BJ (cell line): ENCODE results near the gene MEG3. TPM values are rescaled to one million over a fixed set of nuclear protein-coding genes. Genes with fewer than 3 reads are reported as not detected.

Source experiments
- CTCF ChIA-PET: fragments of 350-600 bp; formaldehyde crosslinking; extraction: SDS; loops from one replicate; lab custom pipeline; 2021; ENCODE audit warnings: antibody characterized with exemption, inconsistent platforms; lab: Yijun Ruan, JAX
- POLR2A ChIA-PET: fragments of 300-600 bp; sonication (Branson Sonifier 250); formaldehyde crosslinking; extraction: SDS; loops from one replicate; lab custom pipeline; 2021; ENCODE audit warnings: antibody characterized with exemption; lab: Charles Lee
- DNase-seq: peaks from one replicate; pipeline ENCODE4 v3.0.0-alpha.2; 2011; ENCODE audit warnings: low read depth
- H3K27me3 ChIP-seq: 2 replicates; pipeline ENCODE4 v1.6.0; 2011; ENCODE audit warnings: low read length; ENCODE audit not compliant: control insufficient read depth, insufficient read depth
- H3K36me3 ChIP-seq: 2 replicates; pipeline ENCODE4 v1.5.1; 2011; ENCODE audit warnings: low read length; ENCODE audit not compliant: control insufficient read depth, insufficient read depth
- H3K4me3 ChIP-seq: 2 replicates; pipeline ENCODE4 v1.5.1; 2011; ENCODE audit warnings: low read depth, mild to moderate bottlenecking, control low read depth, low read length
- CTCF ChIP-seq: IDR thresholded peaks from 2 replicates; pipeline ENCODE4 v1.5.1; 2011; ENCODE audit warnings: low read depth, mild to moderate bottlenecking, control low read depth, inconsistent platforms, low read length, moderate library complexity; ENCODE audit not compliant: insufficient read depth
- polyA plus RNA-seq: library from polyadenylated mRNA; depleted of rRNA; stranded (reverse); fragments of >200 nt; gene quantifications from 2 replicates; pipeline ENCODE4 v1.2.3, GENCODE V29; 2011

MEG3 gene
- polyA plus RNA-seq, 1 experiment = 234 TPM

- peaks cover 31% of the 10 kb centered on the region for H3K36me3 ChIP-seq
- DNase-seq = no peak
- POLR2A ChIA-PET = no interaction called here
- H3K27me3 ChIP-seq = no peaks in the 10 kb centered on the region
- CTCF ChIA-PET = no interaction called here
- no peak for TF ChIP-seq CTCF
- no peak overlapping the region for H3K4me3 ChIP-seq
Observed at GRCh38 chr14:100881211-100882025, 55.5 kb downstream of the MEG3 start.

GRCh38 chr14:100882026-100882967, 56.4 kb downstream of the MEG3 start:
- ChIA-PET CTCF (no interaction called here), POLR2A (no interaction called here)
- Histone ChIP-seq H3K27me3 (no peaks in the 10 kb centered on the region), H3K36me3 (peaks cover 31% of the 10 kb centered on the region), H3K4me3 (no peak overlapping the region)
- TF ChIP-seq CTCF = no peak
- no peak for DNase-seq

GRCh38 chr14:100882991-100883788, 57.3 kb downstream of the MEG3 start:
- no peak for TF ChIP-seq CTCF
- DNase-seq = no peak
- no peaks in the 10 kb centered on the region for H3K27me3 ChIP-seq
- H3K4me3 ChIP-seq = no peak overlapping the region
- H3K36me3 ChIP-seq = peaks cover 28% of the 10 kb centered on the region
- ChIA-PET POLR2A (no interaction called here), CTCF (no interaction called here)

- CTCF ChIA-PET = no interaction called here
- Histone ChIP-seq H3K27me3 (no peaks in the 10 kb centered on the region), H3K36me3 (peaks cover 27% of the 10 kb centered on the region), H3K4me3 (no peak overlapping the region)
- no peak for TF ChIP-seq CTCF
- POLR2A ChIA-PET = no interaction called here
- DNase-seq = no peak
Observed at GRCh38 chr14:100883789-100884101, 57.8 kb downstream of the MEG3 start.
